GM12891 (cell line): ENCODE results near the gene CELA3A.

Experiments
- PAX5 ChIP-seq: IDR thresholded peaks from 2 replicates; pipeline ENCODE4 v1.6.1; 2011; ENCODE audit warnings: low read length, moderate library complexity, mild to moderate bottlenecking; ENCODE audit not compliant: insufficient read depth, severe bottlenecking
- POLR2A ChIP-seq: IDR thresholded peaks from 2 replicates; pipeline ENCODE4 v1.6.1; 2011; ENCODE audit warnings: low read depth, low read length, control low read depth
- POLR2AphosphoS5 ChIP-seq: IDR thresholded peaks from 2 replicates; pipeline ENCODE4 v1.6.1; 2011; ENCODE audit warnings: low read depth, low read length, control low read depth
- TAF1 ChIP-seq: IDR thresholded peaks from 2 replicates; pipeline ENCODE4 v1.6.1; 2011; ENCODE audit warnings: low read depth, low read length, control low read depth

DNA sequence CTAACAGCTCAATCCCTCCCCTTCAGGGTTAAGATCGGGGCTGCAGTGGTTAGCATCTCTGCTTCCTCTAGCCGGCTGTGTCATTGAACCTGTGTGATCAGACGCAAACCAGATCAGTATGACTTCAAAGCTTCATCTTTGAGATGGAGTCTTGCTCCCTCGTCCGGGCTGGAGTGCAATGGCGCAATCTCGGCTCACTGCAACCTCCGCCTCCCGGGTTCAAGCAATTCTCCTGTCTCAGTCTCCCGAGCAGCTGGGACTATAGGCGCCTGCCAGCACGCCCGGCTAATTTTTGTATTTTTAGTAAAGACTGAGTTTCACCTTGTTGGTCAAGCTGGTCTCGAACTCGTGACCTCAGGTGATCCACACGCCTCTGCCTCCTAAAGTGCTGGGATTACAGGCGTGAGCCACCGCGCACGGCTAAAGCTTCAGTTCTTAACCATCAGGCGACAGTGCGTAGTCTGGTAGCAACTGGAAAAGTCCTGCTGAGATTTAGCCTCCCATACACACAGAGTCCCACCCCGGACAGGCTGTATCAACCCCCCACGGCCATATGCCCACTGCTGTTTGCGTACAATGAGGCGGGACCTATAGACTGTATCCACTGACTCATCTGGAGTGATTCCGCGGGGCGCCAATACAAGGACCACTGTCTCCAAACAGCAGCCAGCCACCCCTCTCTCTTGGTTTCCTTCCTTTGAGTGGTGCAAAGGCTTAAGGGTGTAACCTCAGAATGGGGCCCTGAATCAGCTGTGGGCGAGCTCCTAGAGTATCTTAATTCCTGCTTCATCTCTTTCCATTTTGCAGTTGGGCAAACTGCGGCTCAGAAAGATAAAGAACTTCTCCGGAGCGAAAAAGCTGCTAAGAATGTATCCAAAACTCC, 23.3 kb downstream of the CELA3A start:
- TF ChIP-seq POLR2A (no peak), POLR2AphosphoS5 (no peak), PAX5 (no peak), TAF1 (no peak)
